K562 (cell line): ENCODE measurements around the gene KXD1. TPM values are rescaled to one million over a fixed set of nuclear protein-coding genes. Genes with fewer than 3 reads are reported as not detected.
A peak's percentile ranks its signal among the peaks of the same experiment; 100 is the strongest.

Experiments
- ARNT ChIP-seq, 2 experiments: fragments of 450-650 bp; IDR thresholded peaks; 2 replicates each; pipeline ENCODE4 v1.6.1; 2016; ENCODE audit warnings: mild to moderate bottlenecking in 1 of 2
- CBFA2T3 ChIP-seq: fragments of 450-650 bp; IDR thresholded peaks from 2 replicates; pipeline ENCODE4 v1.6.1; 2017
- SAFB ChIP-seq: fragments of 200-400 bp; formaldehyde crosslinking; IDR thresholded peaks from 2 replicates; pipeline ENCODE4 v1.6.1; 2017; ENCODE audit warnings: low read depth, low read length, borderline replicate concordance
- SMARCC2 ChIP-seq: fragments of 450-650 bp; IDR thresholded peaks from 2 replicates; pipeline ENCODE4 v1.6.1; 2017; ENCODE audit warnings: antibody characterized with exemption, moderate library complexity, mild to moderate bottlenecking, low read depth
- VEZF1 ChIP-seq: fragments of 200-800 bp; sonication (Bioruptor generic); IDR thresholded peaks from 2 replicates; pipeline ENCODE4 v1.6.1; 2017; ENCODE audit warnings: missing genetic modification characterization, missing compliant biosample characterization
- ZNF740 ChIP-seq, 3 experiments: fragments of 200-800 bp in 1 of 3; sonication (Bioruptor generic) in 1 of 3; sonication (generic) in 1 of 3; formaldehyde crosslinking in 1 of 3; IDR thresholded peaks; 2 replicates each; pipeline versions ENCODE4 v1.6.1 to v1.8.0; 2016 to 2022; ENCODE audit warnings: mild to moderate bottlenecking in 2 of 3, missing compliant biosample characterization in 2 of 3, missing genetic modification characterization in 2 of 3, missing genetic modification reagents in 1 of 3
- polyA plus RNA-seq, 8 experiments: library from polyadenylated mRNA; depleted of rRNA in 4 of 8; stranded (reverse) in 5 of 8; unstranded in 3 of 8; fragments of >200 nt; fragmentation: Nextera tagmentation in 2 of 8; fragmentation: Illumina TruSeq in 1 of 8; extraction: Ambion mirVana in 2 of 8; extraction: Trizol in 1 of 8; gene quantifications; 2 replicates each; pipeline versions ENCODE4 v1.2.1 to v1.2.3, GENCODE V29; 2011 to 2014; ENCODE audit warnings: inconsistent platforms in 1 of 8, missing spikeins in 1 of 8
- total RNA-seq, 7 experiments: library from RNA; depleted of rRNA in 6 of 7; stranded (reverse); fragments of >200 nt in 6 of 7; fragmentation: Illumina TruSeq in 2 of 7; extraction: Trizol in 2 of 7; gene quantifications; 2 replicates each; pipeline versions ENCODE4 v1.2.1 to v1.2.3, GENCODE V29; 2011 to 2021; ENCODE audit warnings: low replicate concordance in 1 of 7

The KXD1 gene
- total and polyA plus RNA-seq, 9 of the 15 experiments (the other 6 are each of a cell fraction or from before 2014, with no cell fraction given) = 21.9 to 210 (median 118) TPM

- TF ChIP-seq VEZF1 (CRISPR knock-in tag) (0 out of 2 replicates have a peak, but pooled peaks have one; percentile 6), SAFB (peak; percentile 69; the same call in 1 of the 2 replicates), SMARCC2 (no peak), ZNF740 (CRISPR knock-in tag; IDR thresholded peaks at IDR 0.05) (0 out of 2 replicates have a peak, but pooled peaks have one; percentile 31), ZNF740 (tag; IDR thresholded peaks at IDR 0.05) (no peak), CBFA2T3 (no peak), ARNT (IDR thresholded peaks at IDR 0.05) (no peak)
Measured at GRCh38 chr19:18607226-18608101, 49.8 kb downstream of the KXD1 start (continued).
